WTC11 (cell line): ENCODE results near the gene DTNB. TPM values are rescaled to one million over a fixed set of nuclear protein-coding genes. Genes with fewer than 3 reads are reported as not detected.

Source experiments
- ATAC-seq: fragments of 200-7000 bp; cut with Tn5 transposase; 2 replicates; pipeline ENCODE4 v1.10.0; 2021; ENCODE audit warnings: mild to moderate bottlenecking, moderate library complexity
- CTCF ChIA-PET: fragments of 300-600 bp; sonication (Branson Sonifier 250); formaldehyde crosslinking; loops from one replicate; lab custom pipeline; 2021; ENCODE audit warnings: antibody characterized with exemption; lab: Charles Lee
- POLR2A ChIA-PET: fragments of 350-600 bp; sonication (Branson Sonifier 250); formaldehyde crosslinking; loops from one replicate; lab custom pipeline; 2021; ENCODE audit warnings: antibody characterized with exemption; lab: Charles Lee
- DNase-seq: peaks from one replicate; pipeline ENCODE4 v3.0.0; 2021; ENCODE audit warnings: low spot score
- H3K27ac Mint-ChIP-seq: 2 replicates; pipeline ENCODE4 v1.8.0; 2021; ENCODE audit warnings: mixed read lengths
- H3K27me3 Mint-ChIP-seq: 2 replicates; pipeline ENCODE4 v1.8.0; 2021; ENCODE audit warnings: low read depth, mild to moderate bottlenecking, moderate library complexity, mixed read lengths
- H3K36me3 Mint-ChIP-seq: 2 replicates; pipeline ENCODE4 v1.8.0; 2021; ENCODE audit warnings: mixed read lengths
- H3K4me1 Mint-ChIP-seq: 2 replicates; pipeline ENCODE4 v1.8.0; 2022; ENCODE audit warnings: mixed read lengths
- H3K4me3 Mint-ChIP-seq: 2 replicates; pipeline ENCODE4 v1.8.0; 2021; ENCODE audit warnings: mild to moderate bottlenecking, moderate library complexity, mixed read lengths
- H3K9me3 Mint-ChIP-seq: 2 replicates; pipeline ENCODE4 v1.8.0; 2021; ENCODE audit warnings: mixed read lengths
- ATF6 ChIP-seq: sonication (generic); formaldehyde crosslinking; IDR thresholded peaks from 2 replicates; pipeline ENCODE4 v1.8.1; 2023; ENCODE audit warnings: mild to moderate bottlenecking, missing genetic modification reagents
- CTCF ChIP-seq: fragments of 200-600 bp; IDR thresholded peaks from 2 replicates; pipeline ENCODE4 v1.8.0; 2022; ENCODE audit warnings: antibody characterized with exemption
- E2F4 ChIP-seq: sonication (generic); formaldehyde crosslinking; IDR thresholded peaks from 2 replicates; pipeline ENCODE4 v1.8.1; 2022; ENCODE audit warnings: low read depth, mild to moderate bottlenecking, moderate library complexity, missing genetic modification reagents, borderline replicate concordance
- ESRRA ChIP-seq: sonication (generic); formaldehyde crosslinking; IDR thresholded peaks from 2 replicates; pipeline ENCODE4 v1.8.1; 2022; ENCODE audit warnings: mild to moderate bottlenecking, missing genetic modification reagents, borderline replicate concordance
- GRHL2 ChIP-seq: fragments of 250-450 bp; sonication (Bioruptor Pico); IDR thresholded peaks from 2 replicates; pipeline ENCODE4 v1.8.0; 2022; ENCODE audit warnings: mild to moderate bottlenecking, moderate library complexity; ENCODE audit not compliant: insufficient replicate concordance, severe bottlenecking
- HMGA2 ChIP-seq: fragments of 250-450 bp; sonication (Bioruptor Pico); IDR thresholded peaks from 2 replicates; pipeline ENCODE4 v1.4.0; 2021; ENCODE audit warnings: mild to moderate bottlenecking, moderate library complexity
- JUN ChIP-seq: sonication (generic); formaldehyde crosslinking; IDR thresholded peaks from 2 replicates; pipeline ENCODE4 v1.8.0; 2023; ENCODE audit warnings: mild to moderate bottlenecking, missing genetic modification reagents
- MXD4 ChIP-seq: fragments of 250-450 bp; sonication (Bioruptor Pico); IDR thresholded peaks from 2 replicates; pipeline ENCODE4 v1.8.0; 2021; ENCODE audit warnings: mild to moderate bottlenecking, moderate library complexity, borderline replicate concordance
- MYBL2 ChIP-seq: sonication (generic); formaldehyde crosslinking; IDR thresholded peaks from 2 replicates; pipeline ENCODE4 v1.8.1; 2023; ENCODE audit warnings: mild to moderate bottlenecking, moderate library complexity, missing genetic modification reagents
- NFATC4 ChIP-seq: fragments of 250-450 bp; sonication (Bioruptor Pico); IDR thresholded peaks from 2 replicates; pipeline ENCODE4 v1.9.0; 2021; ENCODE audit warnings: mild to moderate bottlenecking
- NR1H2 ChIP-seq: sonication (generic); formaldehyde crosslinking; IDR thresholded peaks from 2 replicates; pipeline ENCODE4 v1.9.0; 2021; ENCODE audit warnings: mild to moderate bottlenecking, moderate library complexity, missing genetic modification reagents
- OVOL2 ChIP-seq: fragments of 250-450 bp; sonication (Bioruptor Pico); IDR thresholded peaks from 2 replicates; pipeline ENCODE4 v1.9.0; 2021; ENCODE audit warnings: mild to moderate bottlenecking, borderline replicate concordance
- SMAD3 ChIP-seq: sonication (generic); formaldehyde crosslinking; IDR thresholded peaks from 2 replicates; pipeline ENCODE4 v1.8.0; 2022; ENCODE audit warnings: missing genetic modification reagents, mild to moderate bottlenecking, borderline replicate concordance
- TEAD1 ChIP-seq: sonication (generic); formaldehyde crosslinking; IDR thresholded peaks from 2 replicates; pipeline ENCODE4 v1.8.0; 2022; ENCODE audit warnings: mild to moderate bottlenecking, missing genetic modification reagents
- ZNF416 ChIP-seq: fragments of 250-450 bp; sonication (Bioruptor Pico); IDR thresholded peaks from 2 replicates; pipeline ENCODE4 v1.9.0; 2021; ENCODE audit warnings: mild to moderate bottlenecking, inconsistent platforms
- total RNA-seq: library from RNA; stranded (reverse); gene quantifications from 3 replicates; pipeline ENCODE4 v1.2.3, GENCODE V29; 2021
- TF ChIP-seq, protein P1 (sequence below): sonication (generic); formaldehyde crosslinking; IDR thresholded peaks from 2 replicates; pipeline ENCODE4 v1.8.1; 2023; ENCODE audit warnings: mild to moderate bottlenecking, missing genetic modification reagents
- TF ChIP-seq, protein P2 (sequence below): fragments of 250-450 bp; sonication (Bioruptor Pico); IDR thresholded peaks from 2 replicates; pipeline ENCODE4 v1.8.0; 2021; ENCODE audit warnings: mild to moderate bottlenecking
- TF ChIP-seq, protein P3 (sequence below): sonication (generic); formaldehyde crosslinking; IDR thresholded peaks from 2 replicates; pipeline ENCODE4 v1.8.0; 2022; ENCODE audit warnings: missing genetic modification reagents

DTNB gene
- total RNA-seq, 1 experiment from 2014 or later, result 39.9 TPM

GRCh38 chr2:25586726-25587144 is 86.6 kb downstream of the DTNB start:
- Mint-ChIP-seq H3K4me1 (peaks cover 15% of the 10 kb centered on the region), H3K27me3 (no peaks in the 10 kb centered on the region), H3K9me3 (no peaks in the 10 kb centered on the region), H3K36me3 (no peaks in the 10 kb centered on the region), H3K27ac (peak overlapping the region; percentile 43; the same call in 1 of the 2 replicates), H3K4me3 (no peak overlapping the region)
- ATAC-seq, result peak; percentile 67
- CTCF ChIA-PET, result interaction anchor here (0.7 kb wide), 1 partner anchor 277 kb away, joined by 3 read pairs; no protein-coding TSS in a partner anchor
- DNase-seq, result no peak
- POLR2A ChIA-PET, result no interaction called here
- no peak for TF ChIP-seq SMAD3
- TF ChIP-seq MYBL2, result no peak
- TF ChIP-seq E2F4 (CRISPR knock-in tag), result no peak
- TF ChIP-seq JUN (CRISPR knock-in tag), result no peak
- TF ChIP-seq CTCF, result no peak
- TF ChIP-seq NR1H2 (CRISPR knock-in tag), result no peak

GRCh38 chr2:25585189-25585588 is 88.2 kb downstream of the DTNB start:
- DNase-seq, result no peak
- H3K27ac Mint-ChIP-seq, result no peak overlapping the region
- CTCF ChIA-PET, result no interaction called here
- TF ChIP-seq ZNF416 (CRISPR knock-in tag) (no peak), ATF6 (CRISPR knock-in tag) (no peak)
- TF ChIP-seq, all 79 proteins: peak for 0
- POLR2A ChIA-PET, result no interaction called here
- Mint-ChIP-seq H3K4me1 (peaks cover 15% of the 10 kb centered on the region), H3K36me3 (no peaks in the 10 kb centered on the region), H3K9me3 (no peaks in the 10 kb centered on the region), H3K27me3 (no peaks in the 10 kb centered on the region), H3K4me3 (no peak overlapping the region)
- ATAC-seq, result no peak

- peaks cover 15% of the 10 kb centered on the region for H3K4me1 Mint-ChIP-seq
- no peak overlapping the region for H3K27ac Mint-ChIP-seq
- DNase-seq (no peak), ATAC-seq (no peak)
- peaks cover 3% of the 10 kb centered on the region; the same call in 1 of the 2 replicates for H3K36me3 Mint-ChIP-seq
- no peaks in the 10 kb centered on the region for H3K9me3 Mint-ChIP-seq
- H3K27me3 Mint-ChIP-seq, result no peaks in the 10 kb centered on the region
- no peak overlapping the region for H3K4me3 Mint-ChIP-seq
- POLR2A ChIA-PET, result no interaction called here
- CTCF ChIA-PET, result interaction anchor here (1.1 kb wide), 1 partner anchor 220 kb away, joined by 3 read pairs; no protein-coding TSS in a partner anchor
- no peak for TF ChIP-seq ESRRA (CRISPR knock-in tag)
- TF ChIP-seq HMGA2 (CRISPR knock-in tag), result no peak
- TF ChIP-seq MYBL2, result no peak
- TF ChIP-seq, protein P1, sequence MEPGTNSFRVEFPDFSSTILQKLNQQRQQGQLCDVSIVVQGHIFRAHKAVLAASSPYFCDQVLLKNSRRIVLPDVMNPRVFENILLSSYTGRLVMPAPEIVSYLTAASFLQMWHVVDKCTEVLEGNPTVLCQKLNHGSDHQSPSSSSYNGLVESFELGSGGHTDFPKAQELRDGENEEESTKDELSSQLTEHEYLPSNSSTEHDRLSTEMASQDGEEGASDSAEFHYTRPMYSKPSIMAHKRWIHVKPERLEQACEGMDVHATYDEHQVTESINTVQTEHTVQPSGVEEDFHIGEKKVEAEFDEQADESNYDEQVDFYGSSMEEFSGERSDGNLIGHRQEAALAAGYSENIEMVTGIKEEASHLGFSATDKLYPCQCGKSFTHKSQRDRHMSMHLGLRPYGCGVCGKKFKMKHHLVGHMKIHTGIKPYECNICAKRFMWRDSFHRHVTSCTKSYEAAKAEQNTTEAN (CRISPR knock-in tag), result no peak
- no peak for TF ChIP-seq GRHL2 (CRISPR knock-in tag)
- no peak for TF ChIP-seq OVOL2 (CRISPR knock-in tag)
- TF ChIP-seq TEAD1 (CRISPR knock-in tag), result no peak
- TF ChIP-seq NFATC4, result no peak
- TF ChIP-seq, protein P2, sequence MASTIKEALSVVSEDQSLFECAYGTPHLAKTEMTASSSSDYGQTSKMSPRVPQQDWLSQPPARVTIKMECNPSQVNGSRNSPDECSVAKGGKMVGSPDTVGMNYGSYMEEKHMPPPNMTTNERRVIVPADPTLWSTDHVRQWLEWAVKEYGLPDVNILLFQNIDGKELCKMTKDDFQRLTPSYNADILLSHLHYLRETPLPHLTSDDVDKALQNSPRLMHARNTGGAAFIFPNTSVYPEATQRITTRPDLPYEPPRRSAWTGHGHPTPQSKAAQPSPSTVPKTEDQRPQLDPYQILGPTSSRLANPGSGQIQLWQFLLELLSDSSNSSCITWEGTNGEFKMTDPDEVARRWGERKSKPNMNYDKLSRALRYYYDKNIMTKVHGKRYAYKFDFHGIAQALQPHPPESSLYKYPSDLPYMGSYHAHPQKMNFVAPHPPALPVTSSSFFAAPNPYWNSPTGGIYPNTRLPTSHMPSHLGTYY (CRISPR knock-in tag), result no peak
- TF ChIP-seq MXD4, result no peak
- TF ChIP-seq, protein P3, sequence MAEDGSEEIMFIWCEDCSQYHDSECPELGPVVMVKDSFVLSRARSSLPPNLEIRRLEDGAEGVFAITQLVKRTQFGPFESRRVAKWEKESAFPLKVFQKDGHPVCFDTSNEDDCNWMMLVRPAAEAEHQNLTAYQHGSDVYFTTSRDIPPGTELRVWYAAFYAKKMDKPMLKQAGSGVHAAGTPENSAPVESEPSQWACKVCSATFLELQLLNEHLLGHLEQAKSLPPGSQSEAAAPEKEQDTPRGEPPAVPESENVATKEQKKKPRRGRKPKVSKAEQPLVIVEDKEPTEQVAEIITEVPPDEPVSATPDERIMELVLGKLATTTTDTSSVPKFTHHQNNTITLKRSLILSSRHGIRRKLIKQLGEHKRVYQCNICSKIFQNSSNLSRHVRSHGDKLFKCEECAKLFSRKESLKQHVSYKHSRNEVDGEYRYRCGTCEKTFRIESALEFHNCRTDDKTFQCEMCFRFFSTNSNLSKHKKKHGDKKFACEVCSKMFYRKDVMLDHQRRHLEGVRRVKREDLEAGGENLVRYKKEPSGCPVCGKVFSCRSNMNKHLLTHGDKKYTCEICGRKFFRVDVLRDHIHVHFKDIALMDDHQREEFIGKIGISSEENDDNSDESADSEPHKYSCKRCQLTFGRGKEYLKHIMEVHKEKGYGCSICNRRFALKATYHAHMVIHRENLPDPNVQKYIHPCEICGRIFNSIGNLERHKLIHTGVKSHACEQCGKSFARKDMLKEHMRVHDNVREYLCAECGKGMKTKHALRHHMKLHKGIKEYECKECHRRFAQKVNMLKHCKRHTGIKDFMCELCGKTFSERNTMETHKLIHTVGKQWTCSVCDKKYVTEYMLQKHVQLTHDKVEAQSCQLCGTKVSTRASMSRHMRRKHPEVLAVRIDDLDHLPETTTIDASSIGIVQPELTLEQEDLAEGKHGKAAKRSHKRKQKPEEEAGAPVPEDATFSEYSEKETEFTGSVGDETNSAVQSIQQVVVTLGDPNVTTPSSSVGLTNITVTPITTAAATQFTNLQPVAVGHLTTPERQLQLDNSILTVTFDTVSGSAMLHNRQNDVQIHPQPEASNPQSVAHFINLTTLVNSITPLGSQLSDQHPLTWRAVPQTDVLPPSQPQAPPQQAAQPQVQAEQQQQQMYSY (CRISPR knock-in tag), result no peak
Measured at GRCh38 chr2:25582077-25582830, 91.1 kb downstream of the DTNB start.
